ENCODE results near the gene PLSCR3. TPM values are rescaled to one million over a fixed set of nuclear protein-coding genes. Genes with fewer than 3 reads are reported as not detected.

PLSCR3 gene
- total and polyA plus RNA-seq, 3 experiments from 2014 or later = 79.1 to 152 (median 81.6) TPM

GRCh38 chr17:7393613-7394451 lies 493 bp downstream of the PLSCR3 start:
- Mint-ChIP-seq H3K9me3 (no peaks in the 10 kb centered on the region), H3K4me1 (peaks cover 22 to 46% (median 27%) of the 10 kb centered on the region in 3 donors), H3K4me3 (peak overlapping the region; percentile 91 to 99 (median 95)), H3K27ac (peak overlapping the region; percentile 90 to 98 (median 96)), H3K27me3 (no peaks in the 10 kb centered on the region), H3K36me3 (peaks cover 0 to 45% (median 3%) of the 10 kb centered on the region in 3 donors)
- CTCF ChIA-PET = interaction anchor here (1.1 to 1.3 kb wide), 2 partner anchors 9 kb away, joined by 3 to 8 read pairs; no protein-coding TSS in a partner anchor
- H3K4me1 ChIP-seq (ENCODE audit: insufficient read depth, low read length) = peaks cover 35% of the 10 kb centered on the region
- H3K4me3 ChIP-seq (ENCODE audit: low read length) = peak overlapping the region; percentile 88
- H3K27me3 ChIP-seq (ENCODE audit: insufficient read depth, low read length, poor library complexity, severe bottlenecking) = no peaks in the 10 kb centered on the region
- H3K9me3 ChIP-seq (ENCODE audit: low read length) = no peaks in the 10 kb centered on the region
- peak; percentile 61 to 82 (median 75) for DNase-seq
- peak overlapping the region; percentile 80 for H3K27ac ChIP-seq (ENCODE audit: low read depth, low read length)
- POLR2A ChIA-PET = interaction anchor here (0.6 to 1.8 kb wide), 6 partner anchors 9 to 92 kb away, joined by 3 to 12 read pairs (median 4); partner anchors contain the start of genes TMEM102, TMEM256 and ZBTB4
- peaks cover 32% of the 10 kb centered on the region for H3K36me3 ChIP-seq (ENCODE audit: insufficient read depth, low read length)

- DNase-seq = peak in 1 of 5 donors; percentile 38
- CTCF ChIA-PET = no interaction called here
- Histone ChIP-seq H3K36me3 (ENCODE audit: insufficient read depth, low read length) (peaks cover 32% of the 10 kb centered on the region), H3K27ac (ENCODE audit: low read depth, low read length) (peak overlapping the region; percentile 80), H3K27me3 (ENCODE audit: insufficient read depth, low read length, poor library complexity, severe bottlenecking) (no peaks in the 10 kb centered on the region), H3K9me3 (ENCODE audit: low read length) (no peaks in the 10 kb centered on the region), H3K4me1 (ENCODE audit: insufficient read depth, low read length) (peaks cover 35% of the 10 kb centered on the region), H3K4me3 (ENCODE audit: low read length) (peak overlapping the region; percentile 88)
- POLR2A ChIA-PET = interaction anchor here (0.7 kb wide), 1 partner anchor 11 kb away, joined by 5 read pairs; the partner anchor contains the start of gene TMEM256
- no peaks in the 10 kb centered on the region for H3K9me3 Mint-ChIP-seq
- H3K4me3 Mint-ChIP-seq = peak overlapping the region; percentile 70 to 99 (median 93)
- peak overlapping the region in 7 of 8 donors; percentile 42 to 98 (median 76) for H3K27ac Mint-ChIP-seq
- H3K36me3 Mint-ChIP-seq = peaks cover 0 to 52% (median 3%) of the 10 kb centered on the region in 3 donors
- no peaks in the 10 kb centered on the region for H3K27me3 Mint-ChIP-seq
- peaks cover 22 to 46% (median 27%) of the 10 kb centered on the region in 3 donors for H3K4me1 Mint-ChIP-seq
These were observed 1.4 kb downstream of the PLSCR3 start for GRCh38 chr17:7392696-7393612.

- Histone ChIP-seq H3K4me3 (ENCODE audit: low read length) (no peak overlapping the region), H3K27ac (ENCODE audit: low read depth, low read length) (no peak overlapping the region), H3K4me1 (ENCODE audit: insufficient read depth, low read length) (peaks cover 35% of the 10 kb centered on the region), H3K27me3 (ENCODE audit: insufficient read depth, low read length, poor library complexity, severe bottlenecking) (no peaks in the 10 kb centered on the region), H3K9me3 (ENCODE audit: low read length) (no peaks in the 10 kb centered on the region), H3K36me3 (ENCODE audit: insufficient read depth, low read length) (peaks cover 32% of the 10 kb centered on the region)
- Mint-ChIP-seq H3K4me3 (peak overlapping the region in 3 of 7 donors; percentile 23 to 76 (median 47)), H3K4me1 (peaks cover 22 to 46% (median 27%) of the 10 kb centered on the region in 3 donors), H3K36me3 (peaks cover 0 to 62% (median 3%) of the 10 kb centered on the region in 3 donors), H3K27ac (peak overlapping the region in 4 of 8 donors; percentile 29 to 84 (median 37)), H3K27me3 (no peaks in the 10 kb centered on the region), H3K9me3 (no peaks in the 10 kb centered on the region)
- no peak for DNase-seq
- CTCF ChIA-PET = no interaction called here
- POLR2A ChIA-PET = no interaction called here
These were observed 3.0 kb downstream of the PLSCR3 start for GRCh38 chr17:7391307-7391706.

GRCh38 chr17:7389924-7390910 lies 4.1 kb downstream of the PLSCR3 start:
- Histone ChIP-seq H3K4me3 (ENCODE audit: low read length) (no peak overlapping the region), H3K27me3 (ENCODE audit: insufficient read depth, low read length, poor library complexity, severe bottlenecking) (no peaks in the 10 kb centered on the region), H3K9me3 (ENCODE audit: low read length) (no peaks in the 10 kb centered on the region), H3K36me3 (ENCODE audit: insufficient read depth, low read length) (peaks cover 32% of the 10 kb centered on the region), H3K4me1 (ENCODE audit: insufficient read depth, low read length) (peaks cover 34% of the 10 kb centered on the region), H3K27ac (ENCODE audit: low read depth, low read length) (no peak overlapping the region)
- H3K4me3 Mint-ChIP-seq = peak overlapping the region in 1 of 7 donors; percentile 66
- ChIA-PET POLR2A (no interaction called here), CTCF (interaction anchor here (0.6 kb wide), 1 partner anchor 10 kb away, joined by 4 read pairs; no protein-coding TSS in a partner anchor)
- H3K27me3 Mint-ChIP-seq = no peaks in the 10 kb centered on the region
- no peaks in the 10 kb centered on the region for H3K9me3 Mint-ChIP-seq
- H3K36me3 Mint-ChIP-seq = peaks cover 0 to 64% (median 3%) of the 10 kb centered on the region in 3 donors
- DNase-seq = no peak
- H3K4me1 Mint-ChIP-seq = peaks cover 22 to 41% (median 27%) of the 10 kb centered on the region in 3 donors
- H3K27ac Mint-ChIP-seq = peak overlapping the region in 3 of 8 donors; percentile 6 to 78 (median 37)

GRCh38 chr17:7388856-7389255 lies 5.5 kb downstream of the PLSCR3 start:
- peaks cover 32% of the 10 kb centered on the region for H3K36me3 ChIP-seq (ENCODE audit: insufficient read depth, low read length)

GRCh38 chr17:7384489-7385081 lies 9.7 kb downstream of the PLSCR3 start:
- H3K27ac Mint-ChIP-seq = peak overlapping the region; percentile 85 to 97 (median 92)
- peaks cover 0 to 26% (median 0%) of the 10 kb centered on the region in 3 donors for H3K36me3 Mint-ChIP-seq
- peaks cover 13% of the 10 kb centered on the region for H3K4me1 ChIP-seq (ENCODE audit: insufficient read depth, low read length)
- ChIA-PET POLR2A (interaction anchor here (0.5 to 1.9 kb wide), 14 partner anchors 9 to 100 kb away, joined by 3 to 16 read pairs (median 4); partner anchors contain the start of genes ACAP1, PLSCR3, POLR2A and TMEM102), CTCF (interaction anchor here (0.9 to 2.1 kb wide), 8 partner anchors 9 to 176 kb away, joined by 3 to 15 read pairs (median 4); partner anchors contain the start of genes PLSCR3 and TMEM102)
- peaks cover 12 to 16% (median 16%) of the 10 kb centered on the region in 3 donors for H3K4me1 Mint-ChIP-seq
- no peak for DNase-seq
- peak overlapping the region; percentile 83 for H3K4me3 ChIP-seq (ENCODE audit: low read length)
- H3K9me3 Mint-ChIP-seq = no peaks in the 10 kb centered on the region
- no peaks in the 10 kb centered on the region for H3K9me3 ChIP-seq (ENCODE audit: low read length)
- H3K27ac ChIP-seq (ENCODE audit: low read depth, low read length) = peak overlapping the region; percentile 79
- peak overlapping the region; percentile 78 to 92 (median 87) for H3K4me3 Mint-ChIP-seq
- peaks cover 16 to 26% of the 10 kb centered on the region in 2 donors for H3K27me3 Mint-ChIP-seq
- H3K36me3 ChIP-seq (ENCODE audit: insufficient read depth, low read length) = peaks cover 4% of the 10 kb centered on the region
- peaks cover 16% of the 10 kb centered on the region for H3K27me3 ChIP-seq (ENCODE audit: insufficient read depth, low read length, poor library complexity, severe bottlenecking)

More at GRCh38 chr17:7388856-7389255, 5.5 kb downstream of the PLSCR3 start:
- Histone ChIP-seq H3K9me3 (ENCODE audit: low read length) (no peaks in the 10 kb centered on the region), H3K4me1 (ENCODE audit: insufficient read depth, low read length) (peaks cover 35% of the 10 kb centered on the region), H3K27me3 (ENCODE audit: insufficient read depth, low read length, poor library complexity, severe bottlenecking) (no peaks in the 10 kb centered on the region), H3K4me3 (ENCODE audit: low read length) (no peak overlapping the region), H3K27ac (ENCODE audit: low read depth, low read length) (no peak overlapping the region)
- DNase-seq = no peak
- POLR2A ChIA-PET = interaction anchor here (0.6 kb wide), 1 partner anchor 184 kb away, joined by 5 read pairs; no protein-coding TSS in a partner anchor
- CTCF ChIA-PET = interaction anchor here (0.8 to 1.4 kb wide), 3 partner anchors 15 to 48 kb away, joined by 3 to 4 read pairs (median 3); partner anchors contain the start of gene TMEM256
- H3K27me3 Mint-ChIP-seq = no peaks in the 10 kb centered on the region
- peak overlapping the region in 2 of 8 donors; percentile 37 to 72 for H3K27ac Mint-ChIP-seq
- H3K4me3 Mint-ChIP-seq = peak overlapping the region in 1 of 7 donors; percentile 66
- H3K4me1 Mint-ChIP-seq = peaks cover 21 to 44% (median 28%) of the 10 kb centered on the region in 3 donors
- H3K36me3 Mint-ChIP-seq = peaks cover 0 to 60% (median 3%) of the 10 kb centered on the region in 3 donors
- no peaks in the 10 kb centered on the region for H3K9me3 Mint-ChIP-seq

Data from CD8-positive, alpha-beta memory T cell (primary cell).